NCI-H226 (cell line): Measurements from ENCODE around the gene SH2D1B.

Experiments
- DNase-seq: peaks from one replicate; pipeline ENCODE4 v3.0.0-alpha.2; 2015

The SH2D1B gene

DNA sequence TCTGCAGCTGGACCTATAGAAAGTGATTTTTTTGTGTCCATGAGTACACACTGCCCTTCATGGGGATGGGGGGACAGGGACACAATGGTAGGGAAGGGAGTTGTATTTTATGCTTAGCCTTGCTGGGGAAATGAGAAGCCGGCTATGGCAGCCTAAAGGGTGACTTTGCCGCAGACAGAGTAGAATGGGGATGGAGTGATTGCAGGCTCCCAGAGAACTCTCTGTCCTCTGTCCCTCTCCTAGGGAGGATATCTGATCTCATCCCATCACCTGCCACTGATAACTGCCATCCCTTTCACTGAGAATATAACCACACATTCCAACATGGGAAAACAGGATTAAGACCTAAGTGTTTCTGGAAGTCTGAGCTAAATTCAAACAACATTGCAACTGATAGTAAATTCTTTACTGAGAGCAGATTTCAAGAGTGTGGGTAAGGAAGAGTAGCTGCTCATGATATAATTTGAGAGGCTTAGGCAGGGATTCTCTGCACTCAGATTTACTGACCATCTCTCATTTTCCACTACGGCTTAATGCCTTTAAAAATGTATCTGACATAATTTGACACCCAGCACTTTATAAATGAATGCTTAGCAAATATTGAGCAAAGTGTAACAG is 13.9 kb downstream of the SH2D1B start:
- DNase-seq, result no peak

DNA sequence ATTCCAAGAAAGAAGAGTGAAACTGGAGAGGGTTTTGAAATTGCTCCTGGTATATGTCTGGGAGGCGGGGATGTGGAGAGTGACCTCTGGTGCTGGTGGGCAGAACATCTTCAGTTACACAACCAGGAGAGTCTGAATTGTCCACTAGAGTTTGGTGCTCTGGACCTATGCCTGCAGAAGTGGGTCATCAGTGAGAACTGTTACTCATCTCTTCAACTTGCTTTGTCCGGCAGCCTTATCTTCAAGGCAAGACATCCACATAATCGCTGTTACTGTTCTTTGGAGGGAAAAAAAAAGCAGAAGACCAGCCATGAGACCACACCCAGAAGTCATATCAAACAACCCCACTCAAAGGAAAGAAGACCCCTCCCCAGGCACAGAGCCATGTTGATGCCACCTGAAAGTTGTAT is 14.9 kb downstream of the SH2D1B start:
- DNase-seq, result peak; percentile 37

DNA sequence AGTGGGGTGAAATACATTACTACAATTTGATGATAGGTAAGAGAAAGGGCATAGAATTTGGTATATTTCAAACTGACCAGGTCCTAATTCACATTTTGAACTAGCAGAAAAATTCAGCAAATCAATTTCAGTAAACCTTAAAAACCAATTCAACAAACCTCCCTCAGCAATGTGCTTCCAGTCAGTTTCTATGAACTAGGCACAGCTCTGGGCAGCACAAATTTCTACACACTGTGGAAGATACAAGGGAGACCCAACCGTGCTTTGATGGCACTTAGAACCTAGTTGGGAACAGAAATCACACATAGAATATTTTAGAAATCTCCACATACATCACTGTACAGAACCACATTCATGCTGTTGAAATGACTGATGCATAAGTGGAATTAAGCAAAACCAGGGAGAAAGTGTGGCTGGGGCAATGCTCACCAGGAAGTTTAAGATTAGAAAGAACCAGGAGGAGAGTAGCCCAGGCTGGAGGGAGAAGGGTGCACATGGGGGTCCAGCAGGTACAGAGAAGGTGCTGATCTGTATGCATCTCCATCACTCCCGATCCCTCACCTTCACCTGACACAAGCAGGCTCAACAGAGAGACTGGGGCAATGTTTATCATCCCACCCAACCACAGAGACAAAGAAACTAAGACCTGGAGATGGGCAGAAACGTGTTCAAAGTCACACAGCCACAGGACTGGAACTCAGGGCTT is 15.6 kb downstream of the SH2D1B start:
- no peak for DNase-seq

DNA sequence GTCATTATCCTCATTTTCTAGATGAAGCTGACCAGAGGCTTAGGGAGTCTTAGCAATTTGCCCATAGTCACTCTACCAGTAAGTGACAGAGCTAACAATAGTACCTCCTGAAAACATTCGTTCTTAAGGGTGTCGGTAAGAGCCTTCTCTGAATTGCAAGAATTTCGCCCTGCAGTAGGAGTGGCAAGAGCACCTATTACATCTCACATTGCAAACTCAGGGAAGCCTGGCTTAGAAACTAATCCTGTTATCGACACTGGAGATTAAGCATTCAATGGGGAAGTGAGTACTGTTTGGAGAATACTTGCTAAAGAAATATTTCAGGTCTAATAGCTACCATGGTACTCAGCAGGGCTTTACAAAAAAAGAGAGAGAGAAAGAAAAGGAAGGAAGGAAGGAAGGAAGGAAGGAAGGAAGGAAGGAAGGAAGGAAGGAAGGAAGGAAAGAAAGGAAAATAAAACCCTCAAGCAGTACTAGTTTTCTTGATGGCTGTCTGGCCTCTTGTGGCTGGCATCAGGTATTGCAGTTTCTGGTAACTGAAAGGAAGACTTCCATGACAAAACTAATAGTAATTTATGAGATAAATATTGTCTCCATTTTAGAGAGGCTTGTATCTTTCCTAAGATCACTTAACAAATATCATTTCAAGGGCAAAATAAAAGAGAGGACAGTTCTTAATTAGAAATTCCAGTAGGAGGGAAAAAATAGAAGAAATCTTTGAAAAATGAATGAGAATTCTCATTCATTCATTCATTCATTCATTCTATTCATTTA is 20.0 kb downstream of the SH2D1B start:
- no peak for DNase-seq

DNA sequence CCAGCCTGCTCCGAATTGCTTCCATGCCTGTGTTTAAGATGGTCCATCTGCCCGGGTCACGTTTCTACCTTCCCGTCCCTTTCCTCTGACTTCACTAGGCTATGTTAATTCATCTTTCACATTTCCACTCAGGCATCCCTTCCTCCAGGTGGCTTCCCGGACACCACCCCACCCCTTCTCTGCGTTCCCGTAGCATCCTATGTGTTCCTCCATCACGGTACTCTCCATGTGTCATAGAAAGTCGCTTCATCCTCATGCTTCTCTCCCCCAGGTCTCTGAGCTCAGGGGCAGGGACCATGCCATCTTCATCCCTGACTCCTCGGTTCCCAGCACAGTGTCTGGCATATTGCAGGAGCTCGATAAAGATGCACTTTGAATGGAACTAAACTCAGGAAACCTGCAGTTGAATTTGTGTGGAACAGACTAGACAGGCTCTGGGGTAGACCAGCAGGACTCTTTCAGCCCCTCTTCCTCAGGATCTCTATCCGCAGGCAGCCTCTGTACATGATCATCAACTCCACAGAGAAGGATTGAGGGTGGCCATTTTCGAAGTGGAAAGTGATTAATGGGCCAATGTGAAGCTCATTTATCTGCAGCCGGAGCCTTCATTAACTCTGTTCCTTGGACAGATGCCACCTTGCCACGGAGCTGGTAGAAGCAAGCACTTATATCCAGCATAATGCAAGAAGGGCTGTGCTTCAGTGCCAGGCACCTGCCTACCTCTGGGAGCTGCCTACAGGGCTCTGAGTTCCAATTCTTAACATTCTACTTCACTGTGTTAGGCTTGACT is 21.3 kb downstream of the SH2D1B start:
- no peak for DNase-seq

GRCh38 chr1:162389971-162390370 is 22.0 kb downstream of the SH2D1B start:
- no peak for DNase-seq

DNA sequence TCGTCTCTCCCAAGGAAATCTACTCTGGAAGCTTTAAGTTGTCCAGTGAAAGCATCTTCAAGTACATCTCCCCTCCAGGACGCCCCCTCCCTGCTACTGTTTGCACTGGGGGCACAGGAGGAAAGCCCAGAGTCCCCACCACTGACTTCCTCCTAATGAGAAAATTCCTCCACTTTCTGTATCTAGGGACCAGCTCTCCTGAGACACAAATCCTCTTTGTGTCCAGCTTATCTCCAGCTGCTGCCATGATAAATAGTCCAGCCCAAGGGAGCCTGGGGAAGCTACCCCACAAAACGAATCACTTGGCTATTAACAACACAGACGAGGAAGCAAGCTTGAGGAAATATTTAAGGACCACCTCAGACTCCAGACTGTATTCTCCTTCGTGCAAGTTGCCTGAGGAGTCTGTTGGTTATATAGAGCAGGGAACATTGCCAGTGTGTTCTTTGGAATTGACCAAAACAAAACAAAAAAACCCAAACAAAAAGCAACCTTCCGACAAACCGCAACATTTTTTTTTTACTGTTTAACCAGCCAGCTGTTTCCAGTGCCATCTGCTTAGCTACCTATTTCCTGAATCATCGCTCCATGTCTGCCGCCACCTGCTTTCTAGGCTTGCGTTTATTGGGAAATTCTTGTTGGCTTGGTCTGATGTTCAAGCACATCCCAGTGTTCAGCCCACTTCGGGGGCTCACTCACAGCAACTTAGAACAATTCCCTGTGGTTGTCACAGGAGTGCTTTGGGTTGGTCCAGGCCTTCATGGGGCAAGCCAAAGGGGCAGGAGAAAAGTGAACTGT is 22.7 kb downstream of the SH2D1B start:
- DNase-seq, result no peak

GRCh38 chr1:162388615-162389014 is 23.3 kb downstream of the SH2D1B start:
- no peak for DNase-seq

DNA sequence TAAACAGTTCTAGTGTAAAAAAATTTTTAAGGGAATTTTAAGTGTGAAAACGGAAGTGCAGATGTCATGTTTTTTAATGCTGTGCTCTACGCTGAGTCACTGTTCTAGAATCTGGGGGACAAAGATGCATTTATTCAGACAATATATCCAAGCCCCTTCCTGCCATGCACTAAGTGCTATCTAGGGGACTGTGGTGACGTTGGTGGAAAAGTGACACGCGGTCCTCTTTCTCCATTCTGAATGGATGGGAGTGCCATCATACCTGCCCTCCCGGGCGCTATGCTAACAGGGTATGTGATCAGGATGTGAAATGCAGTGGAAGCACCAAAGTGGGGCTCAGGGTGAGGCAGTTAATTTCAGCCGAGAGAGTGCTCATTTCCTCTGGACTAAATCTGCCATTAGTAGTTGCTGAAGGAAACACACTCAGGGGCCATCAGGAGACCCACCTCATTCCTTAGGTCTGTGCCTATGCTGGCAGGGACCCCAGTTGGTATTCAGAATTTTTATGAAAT is 23.8 kb downstream of the SH2D1B start:
- no peak for DNase-seq

DNA sequence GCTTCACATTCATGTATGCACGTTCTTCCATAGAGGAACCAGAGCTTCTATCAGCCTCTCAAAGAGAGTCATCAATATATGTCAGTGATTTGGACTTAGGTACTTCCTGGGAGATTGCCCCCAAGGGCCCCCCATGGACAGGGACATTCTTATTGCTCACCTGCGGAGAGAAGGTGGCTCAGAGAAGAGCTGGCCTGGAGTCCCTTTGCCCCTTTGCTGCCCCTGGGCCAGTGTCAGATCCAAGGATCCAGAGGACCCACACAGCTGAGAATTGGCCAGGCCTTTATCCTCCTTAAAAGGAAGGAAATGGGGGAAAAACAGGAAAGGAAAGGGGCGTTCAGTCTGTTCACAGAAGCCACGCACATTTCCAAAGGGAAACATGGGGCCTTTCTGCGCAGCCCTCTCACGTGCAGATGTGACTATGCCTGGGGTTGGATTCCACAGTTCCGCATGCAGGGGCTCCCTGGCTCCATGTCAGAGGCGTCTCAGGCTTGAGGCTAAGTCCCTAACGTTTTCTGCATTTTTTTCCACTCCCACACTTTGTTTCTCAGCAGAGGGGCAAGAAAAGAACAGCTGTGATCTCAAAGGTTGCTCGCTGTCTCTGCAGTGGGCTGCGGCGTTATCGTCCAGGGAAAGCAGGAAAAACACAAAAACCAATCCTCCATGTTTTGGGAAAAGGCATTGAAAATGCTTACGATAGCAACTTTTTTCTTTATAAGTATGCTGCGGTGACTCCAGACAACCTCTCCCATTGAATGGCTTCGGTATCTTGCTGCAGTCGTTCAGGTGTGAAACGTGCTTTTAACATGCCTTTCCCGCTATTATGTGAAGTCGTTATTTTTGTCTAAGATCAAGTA is 24.5 kb downstream of the SH2D1B start:
- no peak for DNase-seq

DNA sequence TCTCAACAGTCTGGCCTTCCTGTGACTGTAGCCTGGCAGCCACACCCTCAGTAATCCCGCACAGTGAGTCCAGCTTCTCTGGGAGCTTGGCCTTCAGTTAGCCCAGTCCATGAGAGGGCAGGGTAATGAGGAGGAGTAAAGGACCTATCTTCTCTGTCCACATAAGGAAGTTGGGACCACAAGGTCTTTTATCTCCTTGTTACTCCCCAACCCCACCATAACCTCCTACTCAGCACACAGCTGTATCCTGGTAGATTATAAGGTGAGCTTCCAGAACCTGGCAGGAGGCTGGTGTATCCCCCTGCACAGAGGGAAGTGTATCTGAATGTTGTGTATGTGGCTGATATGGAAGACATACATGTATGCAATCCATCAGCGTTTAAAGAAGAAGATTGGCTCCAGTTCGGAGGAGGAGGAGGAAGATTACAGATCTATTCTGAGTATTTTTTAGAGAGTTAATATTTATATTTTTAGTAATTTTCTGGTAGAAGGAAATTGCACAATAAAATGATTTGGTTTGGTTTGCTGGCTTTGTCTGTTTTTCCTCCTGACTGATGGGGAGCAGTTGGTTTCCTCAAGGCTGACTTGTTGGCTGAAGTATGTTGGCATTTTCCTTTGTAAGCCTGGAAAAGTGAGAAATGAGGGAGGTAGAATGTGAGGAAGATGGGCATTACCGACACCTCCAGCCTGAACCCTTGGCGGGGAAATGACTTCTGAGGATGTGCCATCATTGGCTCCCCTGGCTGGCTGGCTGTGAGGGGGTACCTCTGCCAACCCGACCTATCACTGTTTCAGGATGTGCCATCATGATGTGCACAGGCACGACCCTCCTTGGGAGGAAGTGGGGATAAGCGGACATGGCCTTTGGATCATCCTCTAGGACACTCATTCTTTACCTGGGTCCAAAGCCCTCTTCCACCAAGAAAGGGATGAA is 25.4 kb downstream of the SH2D1B start:
- DNase-seq, result no peak

GRCh38 chr1:162385702-162386101 is 26.2 kb downstream of the SH2D1B start:
- no peak for DNase-seq

DNA sequence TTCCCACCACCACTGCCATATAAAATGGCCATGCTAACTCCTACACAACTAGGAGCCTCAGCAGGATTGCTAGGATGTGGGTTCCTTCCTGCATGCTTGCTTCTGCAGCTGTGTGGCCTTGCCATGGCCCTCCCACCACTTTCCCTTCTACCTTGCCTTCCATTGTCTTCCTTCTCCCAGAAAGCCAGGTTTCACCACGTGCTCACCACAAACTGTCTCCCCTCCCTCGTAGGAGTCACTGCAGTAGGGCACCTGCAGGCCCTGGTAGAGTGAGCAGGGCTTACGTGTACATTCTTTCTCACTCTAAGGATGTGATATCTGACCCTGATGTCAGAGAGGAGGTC is 26.7 kb downstream of the SH2D1B start:
- no peak for DNase-seq

- DNase-seq, result no peak
These were observed 27.2 kb downstream of the SH2D1B start for GRCh38 chr1:162384601-162385279.

DNA sequence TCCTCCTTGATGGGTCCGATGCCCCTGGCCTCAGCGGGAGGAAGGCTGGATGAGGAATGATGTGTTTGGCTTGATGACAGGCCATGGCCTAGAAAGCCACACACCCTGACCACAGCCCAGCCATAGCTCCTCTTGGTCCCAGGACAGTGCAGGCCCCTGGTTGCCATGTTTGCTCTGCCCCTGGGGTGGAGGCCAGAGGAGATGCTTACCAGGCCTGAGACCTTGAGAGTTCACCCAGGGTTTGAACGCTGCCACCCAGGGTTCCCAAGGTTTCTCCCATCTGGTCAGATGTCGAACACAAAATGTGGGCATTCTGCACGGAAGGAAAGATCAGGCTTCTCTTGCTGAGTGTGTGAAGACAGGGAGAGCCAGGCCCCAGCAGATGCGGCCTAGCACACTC is 27.8 kb downstream of the SH2D1B start:
- DNase-seq, result no peak

GRCh38 chr1:162383516-162383915 is 28.4 kb downstream of the SH2D1B start:
- no peak for DNase-seq

- no peak for DNase-seq
These were observed 28.8 kb downstream of the SH2D1B start for GRCh38 chr1:162383091-162383490.

DNA sequence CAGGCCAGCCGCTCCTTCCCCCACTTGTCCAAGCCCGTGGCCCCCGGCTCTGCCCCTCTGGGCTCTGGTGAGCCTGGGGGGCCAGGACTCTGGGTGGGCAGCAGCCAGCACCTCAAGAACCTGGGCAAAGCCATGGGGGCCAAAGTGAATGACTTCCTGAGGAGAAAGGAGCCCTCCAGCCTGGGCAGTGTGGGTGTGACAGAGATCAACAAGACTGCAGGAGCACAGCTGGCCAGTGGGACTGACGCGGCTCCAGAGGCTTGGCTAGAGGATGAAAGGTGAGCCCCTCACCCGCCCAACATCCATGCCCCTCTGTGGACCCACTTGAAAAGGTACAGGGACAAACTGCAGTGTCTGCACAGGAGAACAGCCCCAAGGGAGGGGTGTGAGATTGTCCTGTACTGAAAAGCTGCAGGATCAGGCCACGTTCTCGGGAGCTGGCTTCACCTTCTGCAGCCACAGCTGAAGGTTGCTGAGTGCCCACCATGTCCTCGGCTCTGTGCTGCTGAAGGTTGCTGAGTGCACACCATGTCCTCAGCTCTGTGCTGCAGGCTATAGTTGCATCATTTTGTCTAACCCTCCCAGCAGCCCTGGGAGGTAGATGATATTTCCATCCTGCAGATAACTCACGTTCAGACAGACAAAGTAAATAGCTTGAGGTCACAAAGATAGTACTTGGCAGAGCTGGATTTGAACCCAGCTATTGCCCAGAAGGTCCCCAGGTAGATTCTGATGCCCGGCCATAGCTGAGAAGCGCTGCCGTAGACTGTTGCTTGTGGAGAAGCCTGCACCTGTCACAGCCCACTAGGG is 29.8 kb downstream of the SH2D1B start:
- no peak for DNase-seq

GRCh38 chr1:162381383-162381782 is 30.6 kb downstream of the SH2D1B start, which contains the start of gene C1orf226:
TSS of gene C1orf226 (plus strand) at chr1:162381728. CDS start at chr1:162381902, 174 bp downstream.
- no peak for DNase-seq
